Measurements from ENCODE around the gene FYB1. TPM values are rescaled to one million over a fixed set of nuclear protein-coding genes. Genes with fewer than 3 reads are reported as not detected.
A peak's percentile ranks its signal among the peaks of the same experiment; 100 is the strongest.
"Not testable (repeated sequence)": the region's sequence is repeated elsewhere in the genome, so short reads cannot be mapped to it uniquely, and the experiment has no call there.

The FYB1 gene
- total RNA-seq, 1 donor from 2014 or later, result 4.2 TPM

DNA sequence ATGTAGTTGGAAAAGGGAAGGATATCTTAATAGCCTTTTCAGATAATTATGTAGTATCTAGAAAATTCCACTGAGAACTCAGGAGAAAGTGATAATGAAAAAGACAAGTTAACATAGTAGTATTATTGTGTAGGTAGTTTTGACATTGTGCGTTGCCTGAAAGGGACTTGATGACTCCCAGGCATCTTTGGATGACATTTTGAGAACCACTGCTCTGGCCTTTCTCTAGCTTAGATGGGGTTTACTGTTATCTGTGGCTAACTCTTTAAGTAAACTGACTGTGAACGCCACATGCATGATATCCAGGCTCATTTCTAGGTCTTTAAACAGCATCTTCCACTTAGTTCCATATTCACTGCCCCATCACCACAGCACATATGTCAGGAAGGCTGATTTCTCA lies 14.4 kb upstream of the FYB1 start:
- intact Hi-C loops (cut with DNase I), result no loop called here
- no peak for ATAC-seq (ENCODE audit: poor library complexity)

DNA sequence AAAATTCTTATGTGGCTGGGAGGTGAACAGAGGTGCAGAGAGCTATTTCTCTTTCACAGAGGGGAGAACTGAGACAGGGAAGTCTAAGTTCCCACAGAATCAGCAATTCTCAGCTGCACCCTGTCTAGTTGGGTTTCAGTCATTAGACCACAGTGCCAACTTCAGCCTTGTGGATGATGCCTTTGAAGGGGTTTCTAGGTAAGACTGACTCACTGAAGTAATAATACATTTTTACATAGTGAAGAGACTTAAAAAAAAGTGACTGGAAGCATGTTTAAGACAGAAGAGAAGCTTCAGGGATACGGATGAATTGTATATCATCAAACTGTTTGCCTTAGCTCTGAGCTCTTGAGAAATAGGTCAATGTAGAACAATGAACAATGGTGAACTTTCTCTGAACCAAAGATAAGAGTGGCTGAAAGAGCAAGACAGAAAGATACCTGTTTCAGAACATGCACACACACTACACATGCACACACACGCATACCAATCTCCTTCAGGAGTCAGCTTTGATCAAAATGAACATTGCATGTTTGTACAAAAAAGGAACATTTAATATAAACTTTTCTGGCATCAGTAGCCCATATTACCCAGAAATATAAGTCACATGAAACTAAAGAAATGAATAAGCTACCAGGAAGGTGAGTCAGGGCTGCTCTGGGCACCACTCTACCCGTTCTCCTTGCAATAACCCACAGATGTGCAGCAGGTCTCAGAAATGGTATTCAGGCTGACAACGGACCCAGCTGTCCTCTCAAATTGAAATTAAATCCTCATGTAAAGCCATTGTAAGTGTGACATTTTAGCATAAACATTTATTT lies 12.6 kb upstream of the FYB1 start:
- ATAC-seq (ENCODE audit: poor library complexity) (no peak), DNase-seq (no peak)
- intact Hi-C loops (cut with DNase I), result no loop called here

More for the DNA sequence above, 14.4 kb upstream of the FYB1 start:
- DNase-seq, result no peak

DNA sequence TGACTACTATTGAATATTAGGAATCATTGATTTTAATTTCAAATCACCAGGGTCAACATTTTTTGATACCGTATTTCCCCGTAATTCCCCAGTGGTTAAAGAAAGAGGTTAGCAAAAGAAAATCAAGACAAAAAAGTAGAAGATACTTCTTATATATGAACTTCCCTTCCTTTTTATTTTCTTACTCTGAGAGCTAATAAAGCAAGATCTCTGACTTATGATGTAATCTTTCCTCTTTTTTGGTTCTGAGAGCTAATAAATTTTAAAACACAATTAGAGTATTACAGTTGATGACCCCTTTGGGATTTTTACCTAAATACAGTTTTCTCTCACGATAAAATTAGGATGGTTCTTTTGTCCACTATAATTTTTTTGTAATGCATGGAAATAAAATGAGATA lies 9.2 kb upstream of the FYB1 start:
- intact Hi-C loops (cut with DNase I), result no loop called here
- DNase-seq, result no peak
- ATAC-seq (ENCODE audit: poor library complexity), result no peak

DNA sequence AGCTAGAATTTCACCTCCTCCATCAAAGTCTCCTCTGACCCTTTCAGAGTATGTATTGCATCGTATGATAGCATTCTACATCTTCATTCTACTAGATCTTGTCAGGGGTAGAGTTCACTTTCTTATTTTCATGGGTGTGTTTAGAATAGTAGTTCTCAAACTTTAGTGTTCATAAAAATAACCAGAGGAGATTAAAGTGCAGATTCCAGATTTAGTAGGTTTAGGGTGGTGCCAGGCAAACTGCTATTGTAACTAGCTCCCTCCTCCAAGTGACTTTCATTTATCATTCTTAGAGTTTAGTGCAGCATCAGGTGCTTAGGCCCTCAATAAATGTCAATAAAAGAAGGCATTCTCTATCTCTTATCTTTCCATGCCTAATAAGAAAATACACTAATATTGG lies 7.2 kb upstream of the FYB1 start:
- intact Hi-C loops (cut with DNase I), result no loop called here
- ATAC-seq (ENCODE audit: poor library complexity) (no peak), DNase-seq (no peak)

DNA sequence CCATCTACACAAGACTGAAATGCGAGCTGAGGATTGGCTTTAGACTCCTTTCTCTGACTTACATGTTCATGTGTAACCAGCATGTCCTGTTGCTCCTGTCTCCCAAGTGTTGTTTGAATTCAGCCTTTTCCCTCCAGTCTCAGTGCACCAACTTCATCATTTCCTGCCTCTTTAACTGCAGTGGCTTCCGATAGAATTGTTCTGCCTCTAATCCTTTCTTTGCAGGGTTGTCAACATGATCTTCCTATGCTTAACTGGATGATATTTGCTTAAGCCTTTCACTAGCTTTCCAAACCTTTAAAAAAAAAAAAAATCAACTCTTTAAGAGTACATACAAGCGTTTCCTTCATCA lies 6.7 kb upstream of the FYB1 start:
- intact Hi-C loops (cut with DNase I), result no loop called here
- DNase-seq, result no peak
- ATAC-seq (ENCODE audit: poor library complexity), result no peak

DNA sequence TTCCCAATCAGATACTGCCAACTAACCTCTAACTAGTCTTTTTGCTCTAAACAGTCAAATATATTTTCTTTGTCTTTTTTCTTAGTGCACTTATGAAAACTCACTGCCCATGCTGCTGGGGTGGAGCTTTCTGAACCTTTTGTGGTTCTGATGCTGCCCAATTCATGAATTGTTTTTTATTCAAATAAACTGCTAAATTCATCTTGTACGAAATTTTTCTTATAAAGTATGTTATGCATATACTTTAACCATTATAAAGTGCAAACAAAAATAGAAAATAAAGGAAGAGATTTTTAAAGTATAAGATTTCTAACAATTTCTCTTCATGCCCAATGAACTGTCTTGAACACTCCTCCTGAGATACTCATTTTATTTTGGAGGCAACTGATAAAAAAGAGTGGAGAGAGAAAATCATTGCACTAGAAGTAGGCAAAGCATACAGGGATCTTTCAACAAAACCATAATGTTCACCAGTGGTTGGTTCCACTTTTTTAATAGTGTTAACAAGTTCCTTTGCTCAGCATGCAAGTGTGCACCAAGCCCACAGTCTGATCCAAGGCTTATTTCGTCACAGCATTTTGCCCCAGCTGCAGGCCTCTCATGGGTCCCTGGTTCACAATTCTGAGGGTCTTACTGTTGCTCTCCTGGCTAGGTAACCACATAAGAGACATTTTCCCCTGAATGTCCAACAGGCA lies 6.2 kb upstream of the FYB1 start:
- DNase-seq (no peak), ATAC-seq (ENCODE audit: poor library complexity) (no peak)
- intact Hi-C loops (cut with DNase I), result no loop called here

DNA sequence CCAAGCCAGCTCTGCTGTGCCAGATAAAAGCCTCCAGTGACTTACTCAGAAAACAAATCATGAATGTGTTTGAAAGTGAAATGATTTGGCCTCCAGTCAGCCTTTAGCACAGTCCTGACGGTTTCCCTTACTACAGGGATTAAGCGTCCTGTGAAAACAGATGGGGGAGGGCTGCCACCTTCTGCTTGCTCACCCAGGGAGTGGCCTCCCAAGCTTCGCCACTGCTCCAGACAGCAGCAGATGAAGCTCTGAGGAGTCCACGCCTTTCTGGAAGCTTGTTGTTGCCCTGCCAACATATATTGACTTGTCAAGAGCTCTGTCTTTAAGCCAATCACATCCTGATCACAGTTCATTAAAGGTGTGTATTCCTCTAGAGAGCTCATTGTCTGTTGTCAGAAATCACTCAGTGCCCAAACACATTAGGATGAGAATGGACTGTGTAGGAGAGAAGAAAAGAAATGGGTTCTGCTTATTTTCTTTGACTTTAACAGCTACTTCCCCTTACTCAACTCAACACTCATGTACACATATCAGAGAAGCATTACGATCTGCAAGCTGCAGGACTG lies 4.9 kb upstream of the FYB1 start:
- intact Hi-C loops (cut with DNase I), result no loop called here
- ATAC-seq (ENCODE audit: poor library complexity) (peak; percentile 72), DNase-seq (peak; percentile 48)

DNA sequence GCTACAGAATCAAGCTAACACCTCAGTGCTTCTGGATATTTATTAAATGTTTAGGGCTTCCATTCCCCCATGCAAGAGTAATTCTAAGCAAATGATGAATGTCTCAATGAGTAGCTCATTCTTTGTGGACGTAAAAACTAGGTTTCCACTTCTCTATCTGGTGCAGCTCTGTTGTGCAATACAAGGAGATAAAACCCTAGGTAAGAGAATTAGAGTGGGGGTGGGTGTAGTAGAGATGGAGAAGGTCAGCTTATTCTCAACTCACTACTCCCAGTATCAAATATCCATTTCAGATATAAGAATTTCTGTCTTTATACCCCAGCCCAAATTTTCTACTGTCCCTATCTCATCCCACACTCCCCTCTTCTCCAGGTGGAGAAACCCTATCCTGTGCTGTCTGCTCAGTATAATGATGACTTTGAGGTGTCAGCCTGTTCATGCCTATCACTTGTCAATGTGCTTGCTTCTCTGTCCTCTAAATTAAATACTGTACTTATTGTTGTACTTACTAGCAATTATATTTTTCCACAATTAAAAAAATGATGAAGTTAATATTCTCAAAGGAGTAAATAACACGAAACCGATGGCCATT lies 4.3 kb upstream of the FYB1 start:
- no peak for ATAC-seq (ENCODE audit: poor library complexity)
- intact Hi-C loops (cut with DNase I), result no loop called here
- no peak for DNase-seq

DNA sequence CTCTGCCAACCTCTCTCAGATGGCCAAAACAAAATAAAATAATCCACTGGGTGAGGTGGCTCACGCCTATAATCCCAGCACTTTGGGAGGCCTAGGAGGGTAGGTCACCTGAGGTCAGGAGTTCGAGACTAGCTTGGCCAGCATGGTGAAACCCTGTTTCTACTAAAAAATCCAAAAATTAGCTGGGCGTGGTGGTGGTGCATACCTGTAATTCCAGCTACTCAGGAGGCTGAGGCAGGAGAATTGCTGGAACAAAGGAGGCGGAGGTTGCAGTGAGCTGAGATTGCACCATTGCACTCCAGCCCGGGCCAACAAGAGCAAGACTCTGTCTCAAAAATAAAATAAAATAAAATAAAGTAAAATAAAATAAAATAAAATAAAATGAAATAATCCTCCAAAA lies 2.3 kb upstream of the FYB1 start:
- intact Hi-C loops (cut with DNase I); ATAC-seq (ENCODE audit: poor library complexity); DNase-seq: not testable (repeated sequence)

DNA sequence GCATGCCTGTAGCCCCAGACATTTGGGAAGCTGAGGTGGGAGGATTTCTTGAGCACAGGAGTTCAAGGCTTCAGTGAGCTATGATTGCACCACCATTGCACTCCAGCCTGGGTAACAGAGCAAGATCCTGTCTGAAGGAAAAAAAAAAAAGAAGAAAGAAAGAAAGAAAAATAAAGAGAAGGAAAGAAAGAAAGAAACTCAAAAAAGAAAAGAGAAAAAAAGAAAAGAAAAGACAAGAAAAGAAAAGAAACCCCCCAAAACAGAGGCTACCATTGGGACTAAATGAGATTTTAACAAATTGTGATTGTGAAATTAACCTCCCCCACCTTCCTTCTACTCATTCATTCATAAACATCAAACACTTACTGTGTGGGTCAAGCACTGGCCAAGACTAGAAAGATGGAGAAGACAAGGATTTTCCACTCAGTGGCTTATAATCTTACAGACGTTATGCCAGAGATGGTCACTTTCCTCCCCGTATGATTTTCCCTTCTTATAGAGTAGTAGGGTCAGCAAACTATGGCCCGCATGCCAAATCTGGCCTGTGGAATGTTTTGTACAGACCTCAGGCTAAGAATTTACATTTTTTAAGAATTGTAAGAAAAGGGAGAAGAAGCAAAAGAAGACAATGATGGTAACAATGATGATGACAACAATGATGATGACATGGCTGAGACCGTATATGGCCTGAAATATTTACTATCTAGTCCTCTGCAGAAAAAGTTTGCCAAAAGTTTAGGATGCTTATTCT lies 1.1 kb upstream of the FYB1 start:
- ATAC-seq (ENCODE audit: poor library complexity), result no peak
- intact Hi-C loops (cut with DNase I), result no loop called here
- DNase-seq, result no peak

DNA sequence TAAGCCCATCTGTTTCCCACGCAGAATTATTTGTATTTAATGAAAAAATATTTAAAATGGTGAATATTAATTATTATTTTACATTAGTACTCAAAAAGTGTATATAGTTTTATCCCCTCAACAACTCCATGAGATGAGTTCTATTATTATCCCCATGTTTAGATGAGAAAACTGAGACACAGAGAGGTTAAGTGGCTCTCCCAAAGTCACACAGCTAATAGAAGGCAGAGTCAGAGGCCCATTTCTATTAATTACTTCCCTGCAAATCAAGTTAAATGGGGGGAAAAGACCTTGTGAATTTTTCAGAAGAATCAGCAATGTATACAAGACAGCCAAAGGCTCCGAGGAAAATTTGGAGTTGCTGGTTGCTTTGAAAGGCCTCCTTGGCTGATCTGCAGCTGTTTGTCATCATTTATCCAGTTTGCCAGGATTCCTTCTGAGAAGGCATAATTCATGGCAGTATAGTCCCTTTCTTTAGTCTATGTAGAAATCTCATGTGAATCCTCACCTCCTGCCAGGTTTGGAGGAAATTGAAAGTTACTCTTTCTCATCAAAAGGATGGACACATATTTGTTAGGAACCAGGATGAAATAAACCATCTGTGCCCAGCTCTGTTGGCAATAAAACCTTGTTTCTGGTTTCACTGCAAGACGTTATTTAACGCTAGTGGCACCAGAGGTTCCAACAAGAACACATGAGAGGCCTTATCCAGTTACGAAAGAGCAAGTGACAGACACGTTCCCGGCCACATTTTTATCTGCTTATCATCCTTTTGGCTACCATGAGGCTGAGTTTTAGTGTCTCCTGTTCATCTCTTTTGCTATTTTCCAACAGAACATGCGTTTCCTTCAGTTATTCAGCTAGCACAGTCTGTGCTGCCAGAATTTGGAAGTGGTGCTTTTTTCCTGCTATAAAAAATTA lies 621 bp downstream of the FYB1 start:
- ATAC-seq (ENCODE audit: poor library complexity) (peak; percentile 80), DNase-seq (no peak)
- intact Hi-C loops (cut with DNase I), result loop anchor here (10.0 kb wide), 1 partner anchor 346 kb away; no protein-coding TSS in a partner anchor

DNA sequence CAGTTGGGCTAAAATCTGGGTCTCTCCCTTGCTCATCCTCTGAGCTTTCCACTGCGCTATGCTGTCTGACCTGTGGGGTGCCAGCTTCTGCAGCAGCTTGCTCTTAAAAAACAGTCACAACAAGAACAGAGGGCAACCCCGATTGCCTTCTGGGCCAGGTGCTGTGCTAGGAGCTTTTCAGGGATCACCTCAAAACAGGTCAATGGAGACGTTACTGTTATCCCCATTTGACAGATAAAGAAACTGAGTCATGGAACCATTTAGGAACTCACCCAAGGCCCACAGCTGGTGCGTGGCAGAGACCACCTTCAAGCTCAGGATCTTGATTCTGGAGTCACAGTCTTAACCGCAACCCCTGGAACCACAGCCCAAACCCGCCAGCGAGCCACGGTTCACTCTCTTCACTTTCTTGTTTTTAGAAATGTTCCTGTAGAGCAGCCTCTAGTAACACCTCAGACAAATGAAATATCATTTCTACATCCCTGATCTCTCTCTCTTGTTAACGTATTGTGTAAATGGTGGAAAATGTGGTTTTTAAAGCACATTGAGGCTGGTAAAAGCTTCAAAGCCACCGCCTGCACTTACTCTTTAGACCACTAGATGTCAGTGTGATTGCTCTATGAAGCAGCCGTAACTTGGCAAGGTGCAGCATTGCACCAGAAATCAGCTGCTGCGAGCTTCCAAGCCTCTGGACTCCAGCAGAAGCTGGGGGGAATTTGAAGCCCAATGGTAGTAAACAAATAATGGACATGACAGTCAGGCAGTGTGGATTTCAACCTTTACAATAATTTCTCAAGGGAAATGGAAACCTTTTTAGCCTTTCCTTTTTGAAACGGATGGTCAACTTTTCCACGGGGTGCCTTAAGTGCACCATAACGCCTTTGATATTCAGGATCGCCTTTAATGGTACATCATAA lies 1.7 kb downstream of the FYB1 start:
- intact Hi-C loops (cut with DNase I), result loop anchor here (10.0 kb wide), 1 partner anchor 347 kb away; no protein-coding TSS in a partner anchor
- ATAC-seq (ENCODE audit: poor library complexity) (peak; percentile 84), DNase-seq (peak; percentile 76)

DNA sequence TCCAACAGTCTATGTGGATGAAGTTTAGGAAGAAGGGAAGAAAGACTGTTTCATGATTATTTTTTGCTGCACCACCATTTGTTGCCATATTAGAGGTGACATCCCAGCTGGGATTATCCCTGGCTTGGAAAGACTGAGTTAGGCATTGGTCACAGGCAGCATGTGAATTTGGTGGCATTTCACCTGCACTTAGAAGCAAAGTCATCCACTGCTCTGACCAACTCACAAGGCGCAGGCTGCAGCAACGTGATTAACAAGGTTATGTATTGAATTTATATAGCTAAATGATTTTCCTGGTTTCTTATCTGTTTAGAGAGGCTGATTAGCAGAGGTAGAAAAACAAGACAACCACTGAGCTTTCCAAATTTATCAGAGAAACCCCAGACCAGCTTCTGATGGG lies 2.7 kb downstream of the FYB1 start:
- ATAC-seq (ENCODE audit: poor library complexity), result no peak
- intact Hi-C loops (cut with DNase I), result loop anchor here (10.0 kb wide), 1 partner anchor 348 kb away; no protein-coding TSS in a partner anchor
- DNase-seq, result no peak

DNA sequence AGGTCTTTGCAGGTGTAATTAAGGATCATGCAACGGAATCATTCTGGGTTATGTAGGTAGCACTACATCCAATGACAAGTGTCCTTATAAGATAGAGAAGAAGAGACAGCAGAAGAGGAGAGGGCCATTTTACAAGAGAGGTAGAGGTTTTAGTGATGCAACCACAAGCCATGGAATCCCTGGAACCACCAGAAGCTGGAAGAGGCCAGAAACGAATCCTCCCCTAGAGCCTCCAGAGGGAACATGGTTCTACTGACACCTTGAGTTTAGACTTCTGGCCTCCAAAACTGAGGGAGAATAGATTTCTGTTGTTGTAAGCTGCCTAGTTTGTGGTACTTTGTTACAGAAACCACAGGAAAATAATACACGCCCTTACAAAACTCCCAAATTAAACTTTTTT lies 3.5 kb downstream of the FYB1 start:
- intact Hi-C loops (cut with DNase I), result loop anchor here (10.0 kb wide), 1 partner anchor 349 kb away; no protein-coding TSS in a partner anchor
- ATAC-seq (ENCODE audit: poor library complexity) (no peak), DNase-seq (no peak)

DNA sequence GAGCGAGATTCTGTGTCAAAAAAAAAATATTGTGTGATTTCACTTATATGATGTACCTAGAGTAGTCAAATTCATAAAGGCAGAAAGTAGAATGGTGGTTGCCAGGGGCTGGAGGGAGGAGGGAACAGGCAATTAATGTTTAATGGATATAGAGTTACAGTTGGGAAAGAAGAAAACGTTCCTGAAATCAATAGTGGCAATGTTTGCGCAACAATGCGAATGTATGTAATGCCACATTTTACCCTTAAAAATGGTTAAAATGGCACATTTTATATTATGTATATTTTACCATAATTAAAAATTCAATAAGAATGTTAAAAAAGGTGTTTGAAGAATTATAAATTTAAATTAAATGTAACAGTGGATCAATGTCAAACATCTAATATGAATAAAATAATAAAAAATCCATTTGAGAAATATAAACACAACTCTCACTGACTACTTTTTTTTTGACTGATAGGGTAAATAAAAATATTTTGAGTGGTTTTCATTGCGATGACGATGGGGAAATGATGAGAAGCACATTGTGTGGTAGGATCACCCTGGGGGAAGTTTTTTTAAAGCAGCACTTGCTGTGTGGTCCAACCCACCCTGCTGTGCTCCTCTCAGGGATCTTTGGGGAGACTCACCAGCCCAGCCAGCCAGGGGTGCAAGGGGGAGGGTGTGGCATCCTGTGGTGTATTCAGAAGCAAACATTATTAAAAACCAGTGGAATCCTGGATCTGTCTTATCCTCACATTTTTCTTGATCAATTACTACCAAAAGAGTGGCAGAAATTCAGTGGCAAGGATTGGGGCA lies 4.3 kb downstream of the FYB1 start:
- intact Hi-C loops (cut with DNase I), result loop anchor here (10.0 kb wide), 1 partner anchor 350 kb away; no protein-coding TSS in a partner anchor
- DNase-seq, result no peak
- no peak for ATAC-seq (ENCODE audit: poor library complexity)
